Measurements from ENCODE around the gene SPTLC3. TPM values are rescaled to one million over a fixed set of nuclear protein-coding genes. Genes with fewer than 3 reads are reported as not detected.
A peak's percentile ranks its signal among the peaks of the same experiment; 100 is the strongest.

Gene SPTLC3
- total RNA-seq, 2 donors from 2014 or later: 5.2 to 24.5 TPM

GRCh38 chr20:13028673-13029072, 19.9 kb downstream of the SPTLC3 start:
- 28% methylated on average over 3 of the region's 3 CpGs for WGBS
- H3K4me1 ChIP-seq (replicated peaks): no peaks in the 10 kb centered on the region
- TF ChIP-seq CTCF (IDR thresholded peaks at IDR 0.05) (no peak), POLR2A (IDR thresholded peaks at IDR 0.05) (no peak), POLR2AphosphoS5 (IDR thresholded peaks at IDR 0.05) (no peak)
- DNase-seq (ENCODE audit: low spot score): no peak
- intact Hi-C loops (cut with DNase I): no loop called here
- no peaks in the 10 kb centered on the region for H3K27me3 ChIP-seq (replicated peaks; ENCODE audit: insufficient read depth)
- no peaks in the 10 kb centered on the region for H3K36me3 ChIP-seq
- no peaks in the 10 kb centered on the region for H3K9me3 ChIP-seq
- H3K27ac ChIP-seq: no peak overlapping the region
- no peak overlapping the region for H3K4me3 ChIP-seq

GRCh38 chr20:13029687-13030375, 21.1 kb downstream of the SPTLC3 start:
- H3K9me3 ChIP-seq: no peaks in the 10 kb centered on the region
- no peaks in the 10 kb centered on the region for H3K27me3 ChIP-seq (replicated peaks; ENCODE audit: insufficient read depth)
- H3K27ac ChIP-seq: no peak overlapping the region
- TF ChIP-seq POLR2AphosphoS5 (IDR thresholded peaks at IDR 0.05) (peak; percentile 12), CTCF (IDR thresholded peaks at IDR 0.05) (no peak), POLR2A (IDR thresholded peaks at IDR 0.05) (no peak)
- intact Hi-C loops (cut with DNase I): no loop called here
- 28% methylated on average over 3 of the region's 3 CpGs for whole genome bisulfite sequencing
- no peaks in the 10 kb centered on the region for H3K36me3 ChIP-seq
- peak; percentile 31 for DNase-seq (ENCODE audit: low spot score)
- H3K4me1 ChIP-seq (replicated peaks): no peaks in the 10 kb centered on the region
- H3K4me3 ChIP-seq: no peak overlapping the region

- Histone ChIP-seq H3K27me3 (replicated peaks; ENCODE audit: insufficient read depth) (no peaks in the 10 kb centered on the region), H3K27ac (no peak overlapping the region), H3K4me3 (no peak overlapping the region), H3K36me3 (no peaks in the 10 kb centered on the region), H3K9me3 (no peaks in the 10 kb centered on the region), H3K4me1 (replicated peaks) (no peaks in the 10 kb centered on the region)
- intact Hi-C loops (cut with DNase I): no loop called here
- WGBS: 91% methylated on average over 4 of the region's 4 CpGs
- TF ChIP-seq CTCF (IDR thresholded peaks at IDR 0.05) (no peak), POLR2A (IDR thresholded peaks at IDR 0.05) (no peak), POLR2AphosphoS5 (IDR thresholded peaks at IDR 0.05) (no peak)
- no peak for DNase-seq (ENCODE audit: low spot score)
Observed at GRCh38 chr20:13031751-13032150, 23.0 kb downstream of the SPTLC3 start.

- intact Hi-C loops (cut with DNase I): no loop called here
Observed at GRCh38 chr20:13034115-13034514, 25.3 kb downstream of the SPTLC3 start.

More at GRCh38 chr20:13034115-13034514, 25.3 kb downstream of the SPTLC3 start:
- Histone ChIP-seq H3K4me1 (replicated peaks) (no peaks in the 10 kb centered on the region), H3K27ac (no peak overlapping the region), H3K36me3 (no peaks in the 10 kb centered on the region), H3K9me3 (no peaks in the 10 kb centered on the region), H3K4me3 (no peak overlapping the region), H3K27me3 (replicated peaks; ENCODE audit: insufficient read depth) (no peaks in the 10 kb centered on the region)
- TF ChIP-seq POLR2A (IDR thresholded peaks at IDR 0.05): no peak
- no peak for TF ChIP-seq CTCF (IDR thresholded peaks at IDR 0.05)
- TF ChIP-seq POLR2AphosphoS5 (IDR thresholded peaks at IDR 0.05): no peak
- no peak for DNase-seq (ENCODE audit: low spot score)

All from prostate gland (tissue), 2 donors.